OCI-M2 (cell line): ENCODE data around the gene MYOM1.
"Not testable (repeated sequence)": the region's sequence is repeated elsewhere in the genome, so short reads cannot be mapped to it uniquely, and the experiment has no call there.

Source experiments
- DNase-seq: peaks from one replicate; lab custom pipeline; 2025; ENCODE audit not compliant: unreplicated experiment; lab: John Stamatoyannopoulos, UW

The MYOM1 gene

DNA sequence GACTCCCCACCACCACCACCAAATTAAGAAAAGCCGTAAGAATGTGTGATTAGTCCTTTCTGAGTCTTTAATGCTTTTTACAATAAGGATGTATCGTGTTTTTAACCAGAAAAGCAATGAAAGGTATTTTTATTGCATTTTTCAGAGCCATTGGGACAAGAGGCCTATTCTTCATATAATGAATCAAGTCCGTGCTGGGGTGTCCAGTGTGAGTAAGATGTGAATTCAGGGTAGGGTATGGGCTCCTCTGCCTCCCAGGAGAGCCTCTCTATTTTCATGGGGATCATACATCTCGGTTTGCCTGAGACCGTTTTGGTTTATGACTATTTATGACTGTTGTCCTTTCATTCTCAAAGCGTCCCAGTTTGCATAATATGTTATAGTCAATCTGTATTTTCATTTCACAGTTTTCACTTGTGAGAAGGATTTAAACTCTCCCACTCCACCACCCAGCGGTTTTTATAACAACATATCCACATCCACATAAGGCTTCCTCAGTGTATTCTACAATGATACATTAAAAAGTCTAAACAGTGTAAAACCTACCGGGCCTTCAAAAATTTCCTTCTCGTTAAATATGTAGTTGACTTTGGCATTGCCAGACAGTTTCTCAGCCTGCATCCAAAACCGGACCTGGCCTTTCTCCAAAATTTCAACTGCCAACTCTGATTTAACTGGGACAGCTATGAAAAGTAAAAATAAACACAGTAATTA lies 126.0 kb downstream of the MYOM1 start:
- DNase-seq = no peak

DNA sequence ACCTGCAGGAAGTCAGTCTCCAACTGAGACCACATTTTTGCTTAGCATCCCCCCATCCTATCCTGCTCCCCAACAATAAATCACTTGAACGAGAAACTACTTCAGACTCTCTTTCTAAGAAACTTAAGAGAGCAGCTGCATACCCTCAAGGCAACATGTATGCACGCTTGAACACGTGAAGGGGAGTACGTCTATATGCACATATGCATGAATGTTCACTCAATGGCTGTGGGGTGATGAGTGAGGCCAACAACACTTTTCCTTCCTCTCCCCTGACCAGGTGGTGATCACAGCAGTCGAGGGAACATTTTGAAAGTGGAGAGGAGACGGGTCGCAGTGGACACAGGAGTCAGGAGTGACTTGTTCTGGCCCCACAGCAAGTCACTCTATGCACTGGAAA lies 127.0 kb downstream of the MYOM1 start:
- no peak for DNase-seq

DNA sequence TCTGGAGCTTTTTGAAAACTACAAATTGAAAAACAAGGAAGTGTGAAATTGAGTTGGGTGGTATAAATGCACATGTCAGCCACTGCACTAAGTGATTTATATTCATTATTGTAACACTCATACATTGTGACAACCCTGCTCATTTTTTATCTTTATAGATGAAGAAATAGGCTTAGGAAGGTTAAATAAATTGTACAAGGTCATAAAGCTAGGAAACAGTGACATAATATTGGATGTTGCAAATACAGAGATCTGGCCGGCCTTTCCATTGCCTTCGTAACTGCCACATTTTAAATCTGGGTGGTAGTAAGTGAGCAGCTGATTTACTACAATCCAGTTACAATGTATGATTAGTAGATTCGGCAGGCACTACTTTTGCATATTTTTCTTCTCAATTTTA lies 130.2 kb downstream of the MYOM1 start:
- no peak for DNase-seq

DNA sequence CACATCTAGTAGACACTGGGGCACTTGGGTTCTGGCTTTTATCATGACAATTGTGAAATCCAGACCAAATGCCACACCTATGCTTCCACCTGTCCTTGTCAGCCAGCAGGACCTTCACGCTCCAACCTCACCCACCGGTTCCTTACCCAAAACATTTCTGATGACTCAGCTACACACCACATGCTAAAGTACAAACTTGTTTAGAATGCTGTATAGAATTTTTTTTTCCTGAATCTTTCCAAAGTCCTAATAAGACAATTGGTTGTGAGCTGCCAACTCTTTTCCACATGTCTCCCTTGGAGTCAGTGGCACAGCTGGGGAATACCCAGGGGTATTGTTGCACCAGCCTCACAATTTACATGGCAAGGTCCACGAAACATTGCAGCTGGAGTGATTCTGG lies 131.3 kb downstream of the MYOM1 start:
- no peak for DNase-seq

DNA sequence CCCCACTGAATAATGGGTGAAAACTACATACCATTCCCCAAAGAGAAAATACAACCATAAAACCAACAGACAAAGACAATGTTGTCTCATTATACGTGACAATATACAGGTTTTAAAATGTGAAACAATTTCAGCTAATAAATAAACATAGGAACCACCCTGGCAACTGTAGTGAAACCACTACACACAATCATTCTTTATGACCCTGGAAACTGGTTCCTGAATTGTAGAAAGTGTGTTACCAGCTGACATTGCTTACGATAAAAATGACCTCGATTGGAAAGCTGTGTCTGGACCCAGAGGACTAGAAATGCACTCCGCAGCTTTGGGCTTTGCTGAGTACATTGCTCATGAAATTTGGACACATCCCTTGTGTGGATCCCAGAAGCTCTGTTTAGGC lies 132.9 kb downstream of the MYOM1 start:
- no peak for DNase-seq

DNA sequence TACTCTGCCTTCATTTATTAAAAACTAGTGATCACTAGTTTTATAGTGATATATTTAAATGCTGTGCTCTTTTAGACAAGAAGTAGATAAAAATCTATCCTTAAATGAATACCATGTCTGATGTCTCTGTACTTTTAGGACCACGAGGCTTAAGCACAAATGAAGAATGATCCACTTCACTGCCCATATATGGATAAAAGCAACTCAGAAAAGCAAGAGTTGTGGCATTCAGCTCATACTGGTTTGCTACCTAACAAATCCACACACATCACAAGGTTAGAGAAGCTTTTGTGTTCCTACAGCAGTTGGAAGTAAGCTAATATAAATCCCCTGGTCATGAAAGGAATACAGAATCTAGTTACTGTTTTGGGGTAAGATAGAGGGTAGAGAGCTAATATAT lies 134.2 kb downstream of the MYOM1 start:
- DNase-seq = no peak

DNA sequence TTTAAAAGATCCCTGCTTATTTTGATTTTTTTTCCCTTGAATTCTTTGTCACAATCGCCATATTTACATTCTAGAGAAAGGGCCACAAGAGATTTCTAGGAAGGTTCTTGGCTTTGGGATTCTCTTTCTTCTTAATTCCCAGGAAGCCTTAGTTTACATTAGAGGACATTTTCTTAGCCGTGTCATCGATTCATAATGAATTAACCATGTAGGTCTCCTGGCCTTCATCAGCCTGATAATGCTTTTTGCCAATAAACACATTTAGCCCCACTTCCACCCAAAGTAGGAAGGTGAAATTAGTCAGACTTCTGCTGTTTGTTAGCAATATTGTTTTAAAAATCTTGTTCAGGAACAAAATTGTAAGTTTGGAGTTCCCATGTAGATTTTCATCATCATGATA lies 135.6 kb downstream of the MYOM1 start:
- DNase-seq = no peak

DNA sequence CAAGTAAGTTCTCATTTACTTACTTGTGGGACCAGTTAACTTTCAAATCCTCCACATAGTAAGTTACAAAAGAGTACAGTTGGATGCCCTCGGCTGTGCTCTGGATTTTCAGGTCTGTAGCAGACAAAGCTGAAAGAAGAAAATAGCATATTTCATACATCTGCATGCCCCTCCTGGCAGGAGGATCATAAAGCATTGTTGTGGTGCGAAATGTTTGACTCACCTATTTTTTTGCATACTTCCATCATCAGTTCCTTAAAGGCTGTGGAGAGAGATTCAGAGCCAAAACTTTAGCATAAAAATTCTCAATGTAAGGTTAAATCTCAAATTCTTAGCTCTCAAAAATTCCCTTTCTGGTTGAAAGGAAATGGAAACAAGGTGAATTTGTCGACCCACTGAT lies 136.0 kb downstream of the MYOM1 start:
- no peak for DNase-seq

DNA sequence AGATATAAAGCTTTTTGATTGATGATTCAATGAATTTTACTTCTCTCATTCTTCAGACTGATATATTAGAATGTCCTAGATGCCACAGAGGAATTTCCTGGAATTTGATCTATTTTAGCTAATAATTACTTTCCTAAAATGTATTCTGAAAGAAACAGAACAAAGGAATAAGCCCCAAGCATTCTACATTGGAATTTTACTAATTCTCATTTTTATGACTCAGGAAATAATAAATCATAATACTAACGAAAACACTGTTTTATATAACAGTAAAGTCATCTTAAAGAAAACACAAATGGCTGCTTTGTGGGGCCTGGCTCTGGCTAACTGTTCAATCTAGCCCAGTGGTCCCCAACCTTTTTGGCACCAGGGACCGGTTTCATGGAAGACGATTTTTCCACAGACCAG lies 138.2 kb downstream of the MYOM1 start:
- DNase-seq = no peak

DNA sequence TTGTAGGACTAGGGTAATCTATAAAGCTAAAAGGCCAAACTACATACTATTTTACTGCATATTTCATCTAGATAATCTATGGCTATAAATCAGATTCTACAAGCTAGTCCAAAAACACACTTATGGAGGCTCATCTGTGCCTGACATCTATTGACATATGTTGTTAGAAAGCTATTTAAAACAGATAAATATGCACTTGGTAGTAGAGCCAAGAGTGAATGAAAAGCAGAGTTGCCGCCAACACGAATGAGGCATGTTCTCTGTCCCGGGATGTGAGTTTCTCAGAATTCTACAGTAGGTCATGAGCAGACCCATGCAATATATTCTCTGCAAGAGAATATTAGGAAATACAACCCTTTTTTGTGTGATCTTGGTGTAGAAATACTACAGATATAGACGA lies 140.1 kb downstream of the MYOM1 start:
- no peak for DNase-seq

DNA sequence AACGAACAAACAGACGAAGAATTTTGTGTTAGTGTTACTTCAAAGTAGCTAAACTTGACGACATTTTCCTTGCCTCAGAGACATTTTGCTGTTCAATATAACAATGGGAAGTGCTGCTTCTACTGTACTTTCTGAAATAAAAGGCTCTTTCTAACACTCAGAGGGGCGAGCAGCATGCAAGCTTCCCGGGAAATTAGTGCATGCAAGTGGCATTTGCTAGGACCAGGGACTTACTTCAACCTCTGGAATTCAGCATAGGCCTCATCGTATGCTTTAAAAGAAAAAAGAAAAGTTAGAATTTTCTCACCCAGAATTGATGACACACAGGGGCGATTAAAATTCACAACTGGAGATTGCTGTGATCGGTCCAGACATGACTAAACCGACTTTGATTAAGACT lies 144.3 kb downstream of the MYOM1 start:
- no peak for DNase-seq

DNA sequence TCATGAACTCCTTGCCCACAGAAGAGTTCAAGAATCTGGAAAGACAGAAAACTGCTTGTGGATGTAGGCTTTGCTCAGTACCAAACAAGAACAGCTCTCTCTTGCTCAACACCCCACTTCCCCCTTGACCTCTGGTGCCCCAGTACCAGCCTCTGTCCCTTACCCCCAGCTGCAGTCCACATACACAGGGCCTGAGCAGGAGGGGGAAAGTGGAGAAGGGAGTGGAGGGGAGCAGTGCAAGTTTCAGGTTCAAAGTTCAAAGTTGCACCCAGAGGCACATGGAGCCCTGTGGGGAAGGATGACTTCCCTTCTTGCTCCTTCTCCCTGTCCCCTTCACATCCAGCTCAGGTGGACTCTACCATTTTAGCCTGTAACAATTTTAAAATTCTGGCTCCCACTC lies 145.7 kb downstream of the MYOM1 start:
- DNase-seq = no peak

DNA sequence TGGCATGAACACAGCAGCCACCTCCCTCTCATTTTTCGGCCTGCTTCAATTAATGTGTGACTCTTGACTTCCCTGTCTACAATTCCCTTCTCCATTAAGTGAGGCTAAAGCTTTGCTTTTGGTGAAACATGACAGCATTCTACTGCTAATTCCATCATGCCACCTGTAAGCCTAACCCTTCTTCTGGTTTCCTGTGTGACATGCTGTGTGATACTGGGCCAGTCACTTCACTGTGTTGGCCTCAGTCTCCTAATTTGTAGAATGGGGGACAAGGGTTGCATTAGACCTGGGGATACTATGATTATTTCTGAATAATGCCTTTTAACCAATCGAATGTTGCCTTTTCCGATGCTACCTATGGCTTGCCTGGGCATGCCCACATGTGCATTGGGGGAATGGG lies 146.4 kb downstream of the MYOM1 start:
- DNase-seq = not testable (repeated sequence)

DNA sequence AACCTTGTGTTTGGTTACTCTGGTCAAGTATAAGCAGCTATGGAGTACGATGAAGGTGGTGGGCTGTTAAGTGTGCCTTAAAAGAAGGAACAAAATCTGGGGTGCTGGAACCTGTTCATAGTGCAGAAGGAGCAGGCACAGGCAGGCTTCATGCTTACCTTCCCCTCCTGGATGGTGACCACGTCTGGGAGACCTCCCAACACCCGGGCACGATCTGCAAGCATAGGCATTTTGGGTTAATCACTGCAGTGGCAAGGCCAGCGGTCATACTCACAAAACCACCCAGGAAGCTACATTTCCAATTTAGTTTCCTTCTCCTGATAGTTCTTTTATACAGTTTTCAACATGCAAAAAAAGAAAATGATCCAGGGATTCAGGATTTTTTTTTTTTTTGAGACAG lies 148.1 kb downstream of the MYOM1 start:
- no peak for DNase-seq

DNA sequence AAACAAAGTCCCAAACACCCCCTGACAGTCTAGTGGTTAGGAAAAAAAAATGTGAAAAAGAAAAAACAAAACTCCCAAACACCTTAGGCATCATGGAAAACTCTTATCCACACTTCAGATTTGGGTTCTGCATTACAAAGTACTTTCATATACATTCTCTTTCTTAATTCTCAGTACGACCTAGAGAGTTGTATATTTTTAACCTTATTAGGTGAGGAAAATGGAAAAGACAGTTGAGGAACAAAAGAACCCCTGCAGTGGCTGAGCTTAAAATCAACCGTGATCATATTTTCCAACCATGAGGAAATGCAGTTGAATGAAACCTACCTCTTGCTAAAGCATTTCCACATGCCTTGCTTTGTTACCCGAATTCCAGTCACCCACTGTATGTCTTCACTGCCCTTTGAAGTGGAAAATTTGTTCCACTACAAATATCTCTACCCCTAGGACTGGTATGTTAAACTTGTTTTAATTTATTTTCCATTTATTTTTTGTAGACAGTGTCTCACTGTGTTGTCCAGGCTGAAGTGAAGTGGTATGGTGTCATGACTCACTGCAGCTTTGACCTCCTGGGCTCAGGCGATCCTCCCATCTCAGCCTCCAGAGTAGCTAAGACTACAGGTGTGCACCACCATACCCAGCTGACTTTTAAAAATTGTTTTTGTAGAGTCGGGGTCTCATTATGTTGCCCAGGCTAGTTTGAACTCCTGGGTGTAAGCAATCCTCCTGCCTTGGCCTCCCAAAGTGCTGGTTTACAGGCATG lies 149.9 kb downstream of the MYOM1 start:
- DNase-seq = no peak

DNA sequence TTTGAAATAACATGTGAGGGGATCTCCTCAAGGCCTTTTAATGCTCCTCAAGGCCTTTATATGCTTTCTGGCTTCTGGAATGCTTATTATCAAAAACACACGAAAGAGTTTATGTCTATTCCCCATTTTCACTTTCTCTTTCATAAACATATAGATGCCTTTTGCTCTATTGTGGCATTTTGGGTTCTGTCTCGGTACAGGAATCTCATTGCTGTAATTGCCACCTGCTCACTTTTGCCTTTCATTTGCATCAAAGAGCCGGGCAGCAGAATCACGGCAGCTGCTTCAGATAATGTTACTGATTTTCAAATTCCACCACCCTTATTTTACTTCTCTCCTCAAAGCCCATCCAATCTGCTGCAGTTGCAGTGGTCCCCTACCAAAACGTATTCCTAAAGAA lies 152.0 kb downstream of the MYOM1 start:
- DNase-seq = no peak

DNA sequence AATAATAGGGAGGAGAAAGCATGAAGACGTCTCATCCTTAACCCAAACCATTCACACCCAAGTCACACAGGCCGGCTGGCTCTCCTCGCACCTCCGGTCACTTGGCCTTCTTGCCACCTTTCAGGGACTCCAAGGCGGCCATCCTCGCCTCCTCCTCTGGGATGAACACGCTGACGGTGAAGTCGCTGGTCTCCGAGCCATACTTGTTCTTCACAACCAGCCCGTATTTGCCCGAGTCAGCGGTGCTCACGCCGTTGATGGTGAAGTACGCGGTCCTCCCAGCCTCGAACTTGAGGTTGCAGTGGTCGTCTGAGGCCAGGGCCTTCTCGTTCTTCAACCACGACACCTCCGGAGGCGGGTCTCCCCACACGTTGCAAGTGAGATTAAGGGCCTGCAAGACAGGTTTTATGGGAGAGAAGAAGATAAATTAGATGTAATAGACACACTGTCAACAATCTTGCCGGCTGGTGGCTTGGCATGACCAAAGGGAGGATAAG lies 152.6 kb downstream of the MYOM1 start:
- DNase-seq = no peak

DNA sequence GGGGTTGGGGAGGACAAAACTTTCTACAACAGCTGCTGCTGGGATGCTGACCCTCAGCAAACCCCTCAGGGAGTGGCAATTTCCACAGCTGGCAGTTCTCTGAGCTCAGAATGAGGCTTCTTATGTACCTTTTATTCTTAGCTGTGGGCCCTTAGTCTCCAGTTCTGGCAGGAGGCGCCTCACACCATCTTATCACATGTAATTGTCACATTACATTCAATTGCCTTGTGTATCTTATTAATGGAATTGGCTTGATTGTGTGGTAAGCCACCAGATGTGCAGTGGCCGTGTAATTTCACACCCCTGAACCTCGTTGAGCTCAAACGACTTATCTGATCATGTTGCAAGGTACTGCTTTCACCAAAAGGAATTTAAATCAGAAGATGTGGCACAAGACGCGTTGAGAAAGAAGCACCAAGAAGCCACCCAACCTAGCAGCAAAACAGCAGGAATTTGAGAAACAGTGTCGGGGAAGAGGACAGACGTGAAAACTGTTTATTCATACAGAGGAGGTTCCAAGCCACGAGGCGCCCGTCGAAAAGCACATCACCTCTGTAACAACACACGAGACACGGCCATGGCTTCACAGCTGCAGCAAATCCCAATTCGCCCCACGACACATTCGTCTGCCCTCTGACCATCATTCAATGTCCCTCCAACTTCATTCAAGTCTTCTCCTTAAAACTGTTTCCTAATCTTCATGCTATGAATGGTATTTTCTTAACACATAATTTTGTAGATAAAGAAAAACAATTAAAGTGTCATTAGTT lies 153.2 kb downstream of the MYOM1 start:
- DNase-seq = no peak

DNA sequence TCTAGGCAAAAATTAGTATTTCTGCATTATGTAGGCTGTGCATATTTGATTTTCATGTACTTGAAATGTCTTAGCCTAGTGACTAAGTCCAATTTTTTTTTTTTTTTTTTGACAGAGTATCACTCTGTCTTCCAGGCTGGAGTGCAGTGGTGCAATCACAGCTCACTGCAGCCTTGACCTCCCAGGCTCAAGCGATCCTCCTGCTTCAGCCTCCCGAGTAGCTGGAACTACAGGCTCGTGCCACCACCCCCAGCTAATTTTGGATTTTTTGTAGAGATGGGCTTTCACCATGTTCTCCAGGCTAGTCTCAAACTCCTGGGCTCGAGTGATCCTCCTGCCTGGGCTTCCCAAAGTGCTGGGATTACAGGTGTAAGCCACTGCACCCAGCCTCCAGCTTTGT lies 156.0 kb downstream of the MYOM1 start:
- not testable (repeated sequence) for DNase-seq

DNA sequence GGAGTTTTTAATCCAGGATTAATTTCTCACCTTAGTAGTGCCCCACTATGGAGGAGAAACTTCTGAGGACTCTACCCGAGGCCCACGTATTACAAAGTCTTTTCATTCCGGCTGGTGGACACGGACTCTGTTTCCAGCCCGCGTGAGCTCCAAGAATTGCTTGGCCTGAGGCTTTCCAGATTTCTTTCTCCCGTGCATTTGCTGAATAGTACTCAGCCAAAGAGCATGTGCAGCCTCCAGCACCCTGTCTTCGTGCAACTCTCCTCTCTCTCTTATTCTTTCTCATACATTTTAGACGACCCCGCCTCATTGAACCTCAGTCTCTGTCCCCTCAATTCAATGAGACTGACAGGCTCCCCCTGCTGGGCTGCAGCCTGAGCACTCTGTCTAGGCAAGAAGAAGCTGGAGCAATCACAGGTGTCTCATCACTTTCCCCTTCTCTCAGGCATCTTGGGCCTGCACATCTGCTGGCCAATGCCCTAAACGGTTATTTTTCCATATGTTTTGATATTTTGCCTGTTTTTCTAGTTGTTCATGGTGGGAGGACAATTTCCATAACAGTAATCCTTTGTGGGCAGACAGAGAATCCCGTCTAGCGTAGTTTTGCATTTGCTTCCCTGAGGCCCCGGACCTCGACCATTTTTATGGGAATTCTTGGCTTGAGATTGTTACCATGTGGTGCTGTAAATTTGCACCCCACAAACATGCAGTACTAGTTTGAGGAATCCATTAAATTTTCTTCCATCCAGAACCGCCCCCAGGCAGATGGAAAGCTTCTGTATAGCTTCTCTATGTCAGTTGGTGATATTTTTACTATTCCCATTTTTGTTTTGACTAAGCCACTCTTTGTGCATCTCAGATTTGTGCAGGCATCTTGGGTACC lies 156.7 kb downstream of the MYOM1 start:
- no peak for DNase-seq
